K562 (cell line): ENCODE measurements around the gene MCAM. TPM values are rescaled to one million over a fixed set of nuclear protein-coding genes. Genes with fewer than 3 reads are reported as not detected.
A peak's percentile ranks its signal among the peaks of the same experiment; 100 is the strongest.

Experiments used
- BDP1 ChIP-seq: IDR thresholded peaks from 3 replicates; pipeline ENCODE4 v1.6.1; 2011; ENCODE audit not compliant: insufficient read length, insufficient read depth
- GATA2 ChIP-seq: sonication (generic); formaldehyde crosslinking; IDR thresholded peaks from 2 replicates; pipeline ENCODE4 v1.4.0; 2020; ENCODE audit warnings: mild to moderate bottlenecking, missing genetic modification reagents
- HDAC2 ChIP-seq: fragments of 450-650 bp; IDR thresholded peaks from 2 replicates; pipeline ENCODE4 v1.6.1; 2016; ENCODE audit warnings: mild to moderate bottlenecking
- POLR2B ChIP-seq: fragments of 450-650 bp; IDR thresholded peaks from 2 replicates; pipeline ENCODE4 v1.6.1; 2018; ENCODE audit warnings: low read depth; ENCODE audit not compliant: partially characterized antibody
- REST ChIP-seq, 2 experiments: fragments of 450-650 bp; formaldehyde crosslinking in 1 of 2; IDR thresholded peaks; 2 replicates each; pipeline versions ENCODE4 v1.4.0 to v1.6.1; 2014 to 2020; ENCODE audit warnings: mild to moderate bottlenecking in 2 of 2, borderline replicate concordance in 1 of 2, low read depth in 1 of 2
- RNF2 ChIP-seq: sonication (generic); IDR thresholded peaks from 2 replicates; pipeline ENCODE4 v1.6.1; 2016
- SFPQ ChIP-seq: fragments of 200-400 bp; formaldehyde crosslinking; IDR thresholded peaks from 2 replicates; pipeline ENCODE4 v1.6.1; 2017; ENCODE audit warnings: mild to moderate bottlenecking, low read depth, low read length, moderate library complexity
- ZNF133 ChIP-seq: fragments of 250-450 bp; sonication (Bioruptor Pico); IDR thresholded peaks from 2 replicates; pipeline ENCODE4 v1.4.0; 2020; ENCODE audit warnings: mild to moderate bottlenecking
- polyA plus RNA-seq, 8 experiments: library from polyadenylated mRNA; depleted of rRNA in 4 of 8; stranded (reverse) in 5 of 8; unstranded in 3 of 8; fragments of >200 nt; fragmentation: Nextera tagmentation in 2 of 8; fragmentation: Illumina TruSeq in 1 of 8; extraction: Ambion mirVana in 2 of 8; extraction: Trizol in 1 of 8; gene quantifications; 2 replicates each; pipeline versions ENCODE4 v1.2.1 to v1.2.3, GENCODE V29; 2011 to 2014; ENCODE audit warnings: inconsistent platforms in 1 of 8, missing spikeins in 1 of 8
- total RNA-seq, 7 experiments: library from RNA; depleted of rRNA in 6 of 7; stranded (reverse); fragments of >200 nt in 6 of 7; fragmentation: Illumina TruSeq in 2 of 7; extraction: Trizol in 2 of 7; gene quantifications; 2 replicates each; pipeline versions ENCODE4 v1.2.1 to v1.2.3, GENCODE V29; 2011 to 2021; ENCODE audit warnings: low replicate concordance in 1 of 7
- TF ChIP-seq, protein P1 (sequence below): fragments of 450-650 bp; IDR thresholded peaks from one replicate; pipeline ENCODE4 v1.6.1; 2018; ENCODE audit warnings: mild to moderate bottlenecking, moderate library complexity; ENCODE audit not compliant: partially characterized antibody
- TF ChIP-seq, protein P2 (sequence below): fragments of 250-450 bp; sonication (Bioruptor Pico); IDR thresholded peaks from 2 replicates; pipeline ENCODE4 v1.8.0; 2022; ENCODE audit warnings: inconsistent platforms
- TF ChIP-seq, protein P3 (sequence below): sonication (generic); formaldehyde crosslinking; IDR thresholded peaks from 2 replicates; pipeline ENCODE4 v1.8.0; 2022; ENCODE audit warnings: mild to moderate bottlenecking, missing genetic modification reagents

The MCAM gene
- total and polyA plus RNA-seq, 9 of the 15 experiments (the other 6 are each of a cell fraction or from before 2014, with no cell fraction given) = 14.7 to 118 (median 53.6) TPM

- TF ChIP-seq, protein P1, sequence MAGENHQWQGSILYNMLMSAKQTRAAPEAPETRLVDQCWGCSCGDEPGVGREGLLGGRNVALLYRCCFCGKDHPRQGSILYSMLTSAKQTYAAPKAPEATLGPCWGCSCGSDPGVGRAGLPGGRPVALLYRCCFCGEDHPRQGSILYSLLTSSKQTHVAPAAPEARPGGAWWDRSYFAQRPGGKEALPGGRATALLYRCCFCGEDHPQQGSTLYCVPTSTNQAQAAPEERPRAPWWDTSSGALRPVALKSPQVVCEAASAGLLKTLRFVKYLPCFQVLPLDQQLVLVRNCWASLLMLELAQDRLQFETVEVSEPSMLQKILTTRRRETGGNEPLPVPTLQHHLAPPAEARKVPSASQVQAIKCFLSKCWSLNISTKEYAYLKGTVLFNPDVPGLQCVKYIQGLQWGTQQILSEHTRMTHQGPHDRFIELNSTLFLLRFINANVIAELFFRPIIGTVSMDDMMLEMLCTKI = no peak
- peak; percentile 58; the same call in 1 of the 2 replicates for TF ChIP-seq REST (IDR thresholded peaks at IDR 0.05; ENCODE audit: borderline replicate concordance)
- no peak for TF ChIP-seq REST (CRISPR knock-in tag; IDR thresholded peaks at IDR 0.05; ENCODE audit: low read depth)
- no peak; the same call in 1 of the 2 replicates for TF ChIP-seq GATA2 (CRISPR knock-in tag)
- TF ChIP-seq HDAC2 = peak; percentile 86
- TF ChIP-seq, protein P2, sequence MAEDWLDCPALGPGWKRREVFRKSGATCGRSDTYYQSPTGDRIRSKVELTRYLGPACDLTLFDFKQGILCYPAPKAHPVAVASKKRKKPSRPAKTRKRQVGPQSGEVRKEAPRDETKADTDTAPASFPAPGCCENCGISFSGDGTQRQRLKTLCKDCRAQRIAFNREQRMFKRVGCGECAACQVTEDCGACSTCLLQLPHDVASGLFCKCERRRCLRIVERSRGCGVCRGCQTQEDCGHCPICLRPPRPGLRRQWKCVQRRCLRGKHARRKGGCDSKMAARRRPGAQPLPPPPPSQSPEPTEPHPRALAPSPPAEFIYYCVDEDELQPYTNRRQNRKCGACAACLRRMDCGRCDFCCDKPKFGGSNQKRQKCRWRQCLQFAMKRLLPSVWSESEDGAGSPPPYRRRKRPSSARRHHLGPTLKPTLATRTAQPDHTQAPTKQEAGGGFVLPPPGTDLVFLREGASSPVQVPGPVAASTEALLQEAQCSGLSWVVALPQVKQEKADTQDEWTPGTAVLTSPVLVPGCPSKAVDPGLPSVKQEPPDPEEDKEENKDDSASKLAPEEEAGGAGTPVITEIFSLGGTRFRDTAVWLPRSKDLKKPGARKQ = no peak
- no peak for TF ChIP-seq POLR2B
- no peak for TF ChIP-seq SFPQ
- TF ChIP-seq, protein P3, sequence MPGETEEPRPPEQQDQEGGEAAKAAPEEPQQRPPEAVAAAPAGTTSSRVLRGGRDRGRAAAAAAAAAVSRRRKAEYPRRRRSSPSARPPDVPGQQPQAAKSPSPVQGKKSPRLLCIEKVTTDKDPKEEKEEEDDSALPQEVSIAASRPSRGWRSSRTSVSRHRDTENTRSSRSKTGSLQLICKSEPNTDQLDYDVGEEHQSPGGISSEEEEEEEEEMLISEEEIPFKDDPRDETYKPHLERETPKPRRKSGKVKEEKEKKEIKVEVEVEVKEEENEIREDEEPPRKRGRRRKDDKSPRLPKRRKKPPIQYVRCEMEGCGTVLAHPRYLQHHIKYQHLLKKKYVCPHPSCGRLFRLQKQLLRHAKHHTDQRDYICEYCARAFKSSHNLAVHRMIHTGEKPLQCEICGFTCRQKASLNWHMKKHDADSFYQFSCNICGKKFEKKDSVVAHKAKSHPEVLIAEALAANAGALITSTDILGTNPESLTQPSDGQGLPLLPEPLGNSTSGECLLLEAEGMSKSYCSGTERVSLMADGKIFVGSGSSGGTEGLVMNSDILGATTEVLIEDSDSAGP (CRISPR knock-in tag) = no peak
- TF ChIP-seq ZNF133 (CRISPR knock-in tag) = no peak
- no peak for TF ChIP-seq RNF2
- no peak for TF ChIP-seq BDP1
Measured at GRCh38 chr11:119323532-119324033, 6.7 kb upstream of the MCAM start (continued).
